ENCODE results near the gene SCAMP5.

Gene SCAMP5

DNA sequence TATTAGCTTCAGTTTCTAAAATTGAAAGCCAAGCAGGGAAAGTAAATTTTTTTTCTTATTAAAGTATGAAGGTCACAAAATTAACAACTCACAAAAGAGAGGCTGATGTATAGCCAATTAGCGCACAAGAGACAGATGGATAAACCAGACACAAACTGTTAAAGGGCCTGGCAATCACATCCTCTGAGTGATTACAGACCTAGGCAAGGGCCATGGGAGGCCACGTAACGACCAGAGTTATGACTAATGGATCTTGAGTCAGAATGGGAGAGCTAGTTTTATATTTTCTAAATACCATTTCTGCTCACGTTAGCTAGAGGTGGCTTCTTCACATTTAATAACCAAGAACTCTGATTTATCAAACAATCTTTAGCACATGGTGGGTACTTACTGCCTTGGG, 17.8 kb upstream of the SCAMP5 start:
- DNase-seq (ENCODE audit: low spot score) = no peak

DNA sequence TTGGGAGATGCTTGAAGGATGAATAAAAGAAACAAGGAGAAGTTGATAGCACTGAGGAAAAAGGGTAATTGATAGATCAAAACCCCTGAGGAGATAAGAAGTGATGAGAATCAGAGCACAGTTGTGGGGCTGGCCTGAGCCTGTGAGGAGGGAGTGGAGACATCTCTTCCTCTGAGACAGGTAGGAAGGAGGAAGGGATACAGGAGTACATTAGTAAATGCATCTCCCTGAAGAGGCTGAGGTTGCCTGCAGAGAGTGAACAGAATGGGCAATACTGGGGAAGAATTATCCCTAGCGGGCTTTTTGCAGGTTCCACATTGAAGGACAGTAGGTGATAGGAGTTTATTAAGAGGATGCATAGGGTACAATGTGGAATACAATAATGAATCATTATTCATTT, 17.3 kb upstream of the SCAMP5 start:
- DNase-seq (ENCODE audit: low spot score) = no peak

DNA sequence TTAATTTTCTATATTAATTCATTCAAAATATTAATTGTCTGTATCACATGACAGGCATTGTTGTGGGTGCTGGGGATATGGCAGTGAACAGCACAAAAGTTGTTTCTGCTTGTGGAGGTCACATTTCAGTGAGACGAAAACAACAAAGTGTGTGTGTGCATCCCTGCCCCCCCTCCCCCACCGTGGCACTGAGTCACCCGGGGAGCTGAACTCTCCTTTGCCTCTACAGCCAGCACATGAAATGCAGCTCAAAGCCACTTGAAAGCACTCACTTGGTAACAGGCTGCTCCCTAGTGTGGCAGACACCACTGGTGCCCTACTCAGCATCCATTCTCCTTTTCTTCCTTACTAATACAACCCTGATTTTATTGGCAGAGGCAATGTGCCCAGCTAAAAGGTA, 16.9 kb upstream of the SCAMP5 start:
- DNase-seq (ENCODE audit: low spot score) = no peak

DNA sequence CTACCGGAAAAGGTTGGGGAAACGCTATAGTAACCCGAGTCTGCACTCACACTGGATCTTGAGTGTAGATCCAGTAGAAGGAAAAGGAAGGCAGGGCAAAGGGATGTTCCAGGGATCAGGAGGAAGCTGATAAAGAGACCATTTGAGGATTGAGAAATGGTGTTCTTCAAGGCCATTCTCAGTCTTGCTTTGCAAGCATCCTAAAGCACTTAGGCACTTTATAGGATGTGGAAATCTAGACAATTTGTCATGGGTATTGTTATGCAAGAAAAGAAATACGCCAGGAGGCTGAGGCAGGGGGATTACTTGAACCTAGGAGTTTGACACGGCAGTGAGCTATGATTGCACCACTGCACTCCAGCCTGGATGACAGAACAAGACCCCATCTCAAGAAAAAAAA, 13.2 kb upstream of the SCAMP5 start:
- no peak for DNase-seq (ENCODE audit: low spot score)

DNA sequence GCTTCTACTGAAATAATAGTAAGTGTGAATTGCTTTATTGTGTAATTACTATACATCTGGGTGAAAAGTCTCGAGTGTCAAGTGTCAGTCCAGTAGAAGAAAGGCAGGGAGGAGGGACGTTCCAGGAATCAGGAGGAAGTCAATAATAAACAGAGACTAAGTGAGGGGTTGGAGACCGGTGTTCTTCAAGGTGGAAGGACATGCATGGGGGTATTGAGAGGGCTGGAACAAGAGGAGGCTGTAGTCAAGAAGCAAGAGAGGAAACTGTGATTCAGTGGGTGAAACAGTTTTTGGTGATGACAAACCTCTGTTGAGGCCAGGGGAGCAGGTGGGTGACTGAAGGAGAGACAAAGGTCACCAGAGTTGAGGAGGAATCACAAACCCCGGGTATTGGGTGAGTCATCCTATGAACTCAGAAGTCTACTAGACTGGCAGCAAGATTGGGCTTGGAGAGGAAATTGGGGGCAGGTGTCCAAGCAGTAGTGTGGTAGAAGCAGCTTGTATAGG, 11.6 kb upstream of the SCAMP5 start:
- no peak for DNase-seq (ENCODE audit: low spot score)

DNA sequence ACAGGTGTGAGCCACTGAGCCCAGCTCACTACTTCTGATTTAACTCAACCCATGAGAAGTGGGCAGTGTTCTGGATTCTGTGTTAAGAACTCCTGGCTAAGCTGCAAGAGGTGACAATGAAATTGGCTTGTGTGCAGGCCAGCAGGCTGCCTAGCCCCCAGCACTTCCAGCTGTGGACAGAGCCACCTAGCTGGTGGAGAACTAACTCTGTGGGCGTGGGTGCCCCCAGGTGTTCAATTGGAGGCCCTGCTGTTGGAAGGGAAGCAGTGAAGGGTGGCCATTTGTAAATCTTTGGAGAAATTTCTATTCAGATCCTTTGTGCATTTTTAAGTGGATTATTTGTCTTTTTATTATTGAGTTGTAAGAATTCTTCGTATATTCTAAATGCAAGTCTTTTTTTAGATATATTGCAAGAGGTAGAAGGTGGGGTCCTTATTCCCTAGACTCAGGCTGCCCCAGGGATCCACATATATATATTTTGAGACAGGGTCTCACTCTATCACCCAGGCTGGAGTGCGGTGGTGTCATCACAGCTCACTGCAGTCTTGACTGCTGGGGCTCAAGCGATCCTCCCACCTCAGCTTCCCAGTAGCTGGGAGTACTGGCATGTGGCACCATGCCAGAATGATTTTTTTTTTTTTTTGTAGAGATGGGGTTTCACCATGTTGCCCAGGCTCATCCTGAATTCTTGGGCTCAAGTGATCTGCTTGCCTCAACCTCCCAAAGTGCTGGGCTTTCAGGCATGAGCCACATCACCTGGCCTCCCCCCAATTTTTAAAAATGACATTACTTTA, 7.2 kb upstream of the SCAMP5 start:
- no peak for DNase-seq (ENCODE audit: low spot score)

DNA sequence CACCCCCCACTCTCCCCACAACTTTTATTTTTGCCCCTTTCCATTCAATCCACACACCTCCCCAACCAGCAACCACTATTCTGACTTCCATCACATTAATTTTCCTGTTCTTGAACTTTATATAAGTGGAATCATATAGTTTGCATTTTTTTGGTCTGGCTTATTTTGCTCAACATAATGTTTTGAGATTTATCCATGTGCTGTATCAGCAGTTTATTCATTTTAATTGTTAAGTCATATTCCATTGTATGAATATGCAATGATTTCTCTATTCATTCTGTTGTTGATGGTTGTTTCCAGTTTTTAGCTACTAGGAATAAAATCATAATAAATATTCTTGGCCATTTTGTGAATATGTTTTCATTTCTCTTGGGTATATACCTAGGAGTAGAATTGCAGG, 5.8 kb upstream of the SCAMP5 start:
- DNase-seq (ENCODE audit: low spot score) = no peak

DNA sequence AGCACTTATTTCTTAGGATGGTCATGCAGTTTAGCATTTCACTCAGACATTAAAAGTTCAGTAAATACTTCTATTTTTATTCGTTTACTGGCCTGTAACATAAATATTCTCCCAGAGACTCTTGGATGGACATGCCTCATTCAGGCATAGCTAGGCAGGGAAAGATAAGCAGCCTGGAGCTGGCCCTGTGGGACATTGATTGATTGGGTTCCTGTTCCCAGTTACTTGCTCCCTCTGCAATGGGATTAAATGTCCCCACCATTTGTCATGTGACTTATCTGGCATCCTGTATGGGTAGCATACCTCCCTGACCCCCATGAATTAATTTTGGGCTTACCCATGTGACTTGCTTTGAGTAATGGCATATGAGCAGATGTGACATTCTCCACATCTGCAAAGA, 2.7 kb upstream of the SCAMP5 start:
- no peak for DNase-seq (ENCODE audit: low spot score)

DNA sequence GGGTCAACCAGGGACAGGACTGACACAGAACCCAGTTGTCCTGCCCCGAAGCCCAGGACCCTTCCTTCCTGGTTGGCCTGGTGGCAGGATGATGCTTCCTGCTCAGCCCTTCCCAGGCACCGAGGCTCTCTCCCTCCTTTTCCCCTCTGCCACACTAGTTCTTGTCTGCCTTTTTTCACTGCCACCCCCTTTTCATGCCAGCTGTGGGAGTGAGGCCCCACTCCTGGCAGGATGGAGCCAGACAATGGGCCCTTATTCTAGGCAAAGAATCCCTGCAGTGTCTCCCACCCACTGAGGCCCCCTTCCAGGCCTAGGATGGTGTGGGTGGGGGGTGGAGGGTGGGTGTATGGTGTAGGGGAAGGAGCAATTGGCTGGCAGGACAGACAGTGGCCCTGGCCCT, 1.1 kb upstream of the SCAMP5 start:
- DNase-seq (ENCODE audit: low spot score) = no peak

DNA sequence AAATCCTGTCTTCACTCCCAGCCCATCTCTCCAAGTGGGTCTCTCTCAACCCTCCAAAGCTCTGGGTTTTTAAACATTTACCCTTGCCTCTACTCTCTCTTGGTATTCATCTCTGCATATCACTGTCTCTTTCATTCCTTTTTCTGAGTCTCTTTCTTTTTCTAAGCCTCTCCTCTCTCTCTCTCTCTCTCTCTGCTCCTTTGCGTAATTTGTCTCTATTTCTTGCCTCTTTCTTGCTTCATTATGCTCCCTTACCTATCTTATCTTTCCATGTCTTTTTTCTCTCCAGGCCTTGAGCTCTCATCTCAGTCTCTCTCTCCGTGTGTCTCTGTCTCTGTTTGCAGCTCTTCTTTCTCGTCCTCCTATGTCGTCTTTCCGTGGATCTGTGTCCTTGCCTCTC, 678 bp upstream of the SCAMP5 start:
- DNase-seq (ENCODE audit: low spot score) = no peak

DNA sequence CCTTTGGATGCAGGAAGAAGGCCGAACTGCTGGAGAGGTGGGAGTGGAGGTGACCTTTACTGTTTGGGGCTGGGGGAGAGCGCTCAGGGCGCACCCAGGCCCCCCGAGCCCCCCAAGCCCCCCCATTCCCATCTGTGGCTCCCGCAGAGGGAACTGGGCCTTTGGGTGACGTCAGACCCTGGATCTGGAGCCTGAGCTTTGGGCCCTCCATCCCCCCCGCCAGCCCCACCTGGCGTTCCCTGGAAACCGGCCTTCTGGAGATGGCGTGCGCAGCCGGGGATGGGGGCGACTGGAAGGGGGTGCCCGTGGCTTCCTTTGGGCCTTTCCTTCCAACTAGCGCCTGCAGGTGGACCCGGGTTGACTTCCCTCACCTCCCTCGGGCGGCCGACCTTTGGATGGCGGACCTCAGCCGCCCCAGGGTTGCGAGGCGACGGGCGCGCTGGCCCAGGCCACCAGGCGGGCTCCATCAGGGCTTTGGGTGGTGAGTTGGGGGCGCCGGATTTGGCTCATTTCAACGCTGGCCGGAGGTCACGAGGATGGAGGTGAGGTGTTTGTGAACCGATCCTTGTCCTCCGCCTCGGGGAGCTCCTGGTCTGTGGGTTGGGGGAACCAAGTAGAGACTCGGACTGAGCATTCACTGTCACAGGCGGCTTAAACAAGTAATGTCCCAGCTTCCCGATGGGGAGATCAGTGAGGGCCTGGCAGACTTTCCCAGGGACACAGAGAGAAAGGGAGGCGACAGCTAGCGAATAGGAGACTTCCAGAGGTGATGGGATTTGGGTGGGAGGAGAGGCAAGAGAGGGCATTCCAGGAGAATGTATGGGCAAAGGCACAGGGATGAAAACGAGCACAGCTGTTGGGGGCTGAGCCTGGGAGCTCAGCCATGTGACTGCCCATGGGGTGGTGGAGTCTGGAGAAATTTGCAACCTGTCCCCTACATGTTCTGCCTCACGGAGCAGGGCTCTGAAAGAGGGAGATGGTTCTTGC, 709 bp downstream of the SCAMP5 start:
- no peak for DNase-seq (ENCODE audit: low spot score)

DNA sequence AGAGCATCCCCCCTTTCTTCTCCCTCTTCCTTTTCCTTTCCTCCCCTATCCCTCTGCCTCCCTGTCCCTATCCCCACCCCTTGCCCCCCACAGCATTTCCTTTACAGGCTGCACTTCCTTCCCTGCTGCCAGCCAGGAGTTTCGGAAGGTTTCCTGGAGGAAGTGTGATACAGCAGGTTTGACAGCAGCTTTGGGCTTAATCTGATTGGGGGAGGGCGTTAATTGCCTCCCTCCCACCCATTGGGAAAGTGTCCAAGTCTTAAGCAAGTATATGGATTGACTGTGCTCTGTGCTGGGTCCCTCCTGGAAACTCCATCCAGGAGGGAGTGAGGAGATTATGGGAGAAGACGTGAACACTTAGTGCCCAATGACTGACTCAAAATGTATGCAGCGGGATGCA, 1.8 kb downstream of the SCAMP5 start:
- no peak for DNase-seq (ENCODE audit: low spot score)

DNA sequence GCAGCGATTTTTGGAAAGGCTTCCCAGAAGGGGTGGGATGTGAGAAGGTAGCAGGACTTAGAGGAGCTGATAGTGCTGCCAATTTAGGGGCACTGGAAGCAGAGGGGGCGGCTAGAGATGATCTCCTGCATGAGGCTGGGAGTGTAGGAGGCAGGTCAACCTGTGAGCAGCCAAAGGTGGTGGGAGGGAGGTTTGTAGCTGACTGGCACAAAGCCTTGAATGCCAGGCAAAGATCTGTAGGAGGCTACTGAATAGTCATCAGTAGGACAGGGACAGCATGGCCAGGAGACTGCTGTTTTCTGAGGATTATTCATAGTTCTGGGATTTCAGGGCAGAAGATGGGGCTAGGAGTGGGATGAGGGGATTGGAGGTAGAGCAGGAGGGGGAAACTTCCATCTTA, 2.2 kb downstream of the SCAMP5 start:
- no peak for DNase-seq (ENCODE audit: low spot score)

DNA sequence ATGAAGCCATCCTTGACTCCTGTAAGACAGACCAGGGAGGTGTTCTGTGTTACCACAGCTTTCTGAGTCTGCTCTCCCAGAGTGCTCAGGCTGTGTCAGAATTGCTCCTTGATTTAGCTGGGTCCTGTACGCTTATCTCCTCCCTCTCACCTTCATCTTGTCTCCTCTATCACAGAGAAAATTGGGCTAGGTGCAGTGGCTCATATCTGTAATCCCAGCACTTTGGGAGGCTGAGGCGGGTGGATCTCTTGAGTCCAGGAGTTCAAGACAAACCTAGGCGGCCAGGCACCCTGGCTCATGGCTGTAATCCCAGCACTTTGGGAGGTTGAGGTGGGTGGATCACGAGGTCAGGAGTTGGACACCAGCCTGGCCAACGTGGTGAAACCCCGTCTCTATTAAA, 5.9 kb downstream of the SCAMP5 start:
- no peak for DNase-seq (ENCODE audit: low spot score)

DNA sequence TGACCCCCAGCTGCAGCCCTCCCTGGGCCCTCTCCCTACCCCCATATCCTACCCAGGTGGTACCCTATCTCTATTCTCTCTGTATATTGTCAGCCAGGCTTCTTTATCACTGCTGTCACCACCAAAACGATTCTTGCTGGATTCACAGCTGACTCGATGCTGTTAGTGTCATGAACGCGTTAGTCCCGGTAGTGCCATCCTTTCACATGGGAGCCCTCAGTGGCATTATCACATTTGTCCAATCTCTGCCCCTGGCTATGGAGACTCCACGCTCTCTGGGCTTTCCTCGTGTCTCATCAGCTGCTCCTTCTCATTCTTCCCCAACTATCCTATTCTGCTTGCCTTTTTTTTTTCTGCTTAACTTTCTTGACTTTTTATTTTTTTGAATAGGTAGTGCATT, 7.0 kb downstream of the SCAMP5 start:
- no peak for DNase-seq (ENCODE audit: low spot score)

DNA sequence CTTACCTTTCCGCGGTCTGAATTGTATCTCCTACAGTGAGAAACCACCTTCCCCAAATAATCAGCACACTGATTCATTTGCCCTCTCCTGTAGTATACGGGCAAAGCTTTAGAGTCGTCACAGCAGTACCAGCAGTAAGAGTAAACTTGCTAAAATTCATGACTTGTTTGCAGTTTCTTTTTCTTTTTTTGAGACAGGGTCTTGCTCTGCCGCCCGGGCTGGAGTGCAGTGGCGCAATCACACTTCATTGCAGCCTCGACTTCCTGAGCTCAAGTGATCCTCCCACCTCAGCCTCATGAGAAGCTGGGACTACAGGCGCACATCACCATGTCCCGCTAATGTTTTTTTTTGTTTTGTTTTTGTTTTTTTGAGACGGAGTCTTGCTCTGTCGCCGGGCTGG, 11.9 kb downstream of the SCAMP5 start:
- DNase-seq (ENCODE audit: low spot score) = no peak

DNA sequence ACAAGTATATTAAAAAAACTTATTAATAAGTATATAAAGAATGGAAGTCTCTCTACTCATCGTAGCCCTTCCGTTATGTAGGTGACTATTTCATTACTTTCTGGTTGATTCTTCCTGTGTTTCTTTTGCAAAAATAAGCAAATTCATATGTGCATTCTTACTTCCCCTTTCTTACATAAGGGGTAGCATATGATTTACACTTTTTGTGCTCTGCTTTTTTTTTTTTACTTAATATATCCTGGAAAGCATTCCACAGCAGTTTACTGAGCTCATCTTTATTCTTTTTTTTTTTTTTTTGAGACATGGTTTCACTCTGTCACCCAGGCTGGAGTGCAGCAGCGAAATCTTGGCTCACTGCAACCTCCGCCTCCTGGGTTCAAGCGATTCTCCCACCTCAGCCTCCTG, 12.9 kb downstream of the SCAMP5 start:
- DNase-seq (ENCODE audit: low spot score) = no peak

DNA sequence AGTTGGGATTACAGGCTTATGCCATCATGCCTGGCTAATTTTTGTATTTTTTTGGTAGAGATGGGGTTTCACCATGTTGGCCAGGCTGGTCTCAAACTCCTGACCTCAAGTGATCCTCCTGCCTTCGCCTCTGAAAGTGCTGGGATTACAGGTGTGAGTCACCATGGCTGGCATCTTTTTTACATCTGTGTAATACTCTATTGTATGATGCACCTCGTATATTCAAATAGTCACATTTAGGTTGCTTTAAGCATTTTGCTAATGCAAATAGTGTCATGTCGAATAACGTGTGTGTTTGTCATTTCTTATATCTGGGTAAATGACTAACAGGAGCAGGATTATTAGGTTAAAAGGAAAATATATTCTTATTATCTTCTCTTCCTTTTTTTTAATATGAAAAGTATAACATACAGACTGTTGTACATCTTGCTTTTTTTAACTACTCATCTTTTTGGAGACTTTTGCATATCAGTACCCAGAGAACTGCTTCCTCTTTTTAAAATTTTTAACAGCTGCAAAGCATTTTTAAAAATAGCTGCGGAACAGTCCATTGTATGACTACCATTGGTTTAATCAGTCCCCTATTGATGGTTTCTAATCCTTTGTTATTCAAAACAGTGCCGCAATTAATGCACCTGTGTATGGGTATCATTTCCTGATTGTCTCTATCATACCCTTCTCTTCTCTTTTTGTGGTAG, 13.4 kb downstream of the SCAMP5 start:
- DNase-seq (ENCODE audit: low spot score) = no peak

DNA sequence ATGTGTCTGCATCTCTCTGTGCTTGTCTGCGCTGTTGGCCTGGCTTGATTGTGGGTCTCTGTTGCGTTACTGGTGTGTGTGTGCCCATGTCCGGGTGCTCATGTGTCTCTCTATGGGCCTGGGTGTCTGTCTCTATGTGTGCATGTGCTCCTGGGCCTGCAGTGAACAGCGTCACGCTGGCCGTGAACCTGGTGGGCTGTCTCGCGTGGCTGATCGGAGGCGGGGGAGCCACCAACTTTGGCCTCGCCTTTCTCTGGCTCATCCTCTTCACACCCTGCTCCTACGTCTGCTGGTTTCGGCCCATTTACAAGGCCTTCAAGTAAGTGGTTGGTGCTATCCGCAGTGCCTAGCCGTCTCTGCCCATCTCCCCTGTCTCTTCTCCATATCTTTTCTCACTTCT, 21.1 kb downstream of the SCAMP5 start:
- no peak for DNase-seq (ENCODE audit: low spot score)

DNA sequence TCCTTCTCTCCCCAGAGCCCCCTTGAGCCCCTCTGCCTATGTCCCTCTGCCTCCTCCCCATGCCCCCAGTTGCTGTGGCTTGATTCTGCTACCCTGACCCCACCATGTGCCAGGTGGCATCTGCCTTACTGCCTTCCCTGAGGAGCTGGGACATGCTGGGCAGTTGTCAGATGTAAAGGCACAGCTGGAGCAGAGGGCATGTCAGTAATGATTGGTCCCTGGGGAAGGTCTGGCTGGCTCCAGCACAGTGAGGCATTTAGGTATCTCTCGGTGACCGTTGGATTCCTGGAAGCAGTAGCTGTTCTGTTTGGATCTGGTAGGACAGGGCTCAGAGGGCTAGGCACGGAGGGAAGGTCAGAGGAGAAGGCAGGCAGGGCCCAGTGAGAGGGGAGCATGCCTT, 24.6 kb downstream of the SCAMP5 start:
- no peak for DNase-seq (ENCODE audit: low spot score)

DNA sequence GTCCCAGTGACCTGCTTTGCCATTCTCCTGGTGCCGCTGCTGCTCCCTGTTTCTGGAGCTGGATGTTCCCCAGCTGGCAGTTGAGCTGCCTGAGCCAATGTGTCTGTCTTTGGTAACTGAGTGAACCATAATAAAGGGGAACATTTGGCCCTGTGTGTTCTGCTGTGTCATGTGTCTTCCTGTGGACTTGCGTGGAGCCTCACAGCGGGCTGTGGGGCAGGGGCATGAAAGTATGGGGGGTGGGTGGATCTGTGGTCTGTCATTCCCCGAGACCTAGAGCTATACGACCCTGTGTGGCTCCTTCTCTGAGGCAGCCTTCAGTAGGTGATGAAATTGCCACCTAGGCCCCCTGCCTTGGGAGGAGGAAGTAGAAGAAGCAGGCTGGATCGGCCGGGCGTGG, 26.0 kb downstream of the SCAMP5 start:
- DNase-seq (ENCODE audit: low spot score) = no peak

DNA sequence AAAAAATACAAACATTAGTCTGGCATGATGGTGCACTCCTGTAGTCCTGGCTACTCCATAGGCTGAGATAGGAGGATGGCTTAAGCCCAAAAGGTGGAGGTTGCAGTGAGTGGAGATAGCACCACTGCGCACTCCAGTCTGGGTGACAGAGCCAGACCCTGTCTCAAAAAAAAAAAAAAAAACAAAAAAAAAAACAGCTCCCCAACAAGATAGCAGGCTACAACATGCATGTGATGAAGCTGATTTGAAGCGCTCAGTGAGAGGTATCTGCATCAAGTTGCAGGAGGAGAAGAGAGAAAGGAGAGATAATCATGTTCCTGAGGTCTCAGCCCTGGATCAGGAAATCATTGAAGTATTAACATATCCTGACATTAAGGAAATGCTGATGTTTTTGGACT, 27.4 kb downstream of the SCAMP5 start:
- DNase-seq (ENCODE audit: low spot score) = no peak
